Ishikawa (cell line): ENCODE data around the gene MKRN1.

ENCODE experiments used
- CEBPB ChIP-seq: IDR thresholded peaks from 2 replicates; pipeline ENCODE4 v1.6.1; 2012
- CREB1 ChIP-seq: IDR thresholded peaks from 2 replicates; pipeline ENCODE4 v1.6.1; 2012; ENCODE audit warnings: low read depth
- EGR1 ChIP-seq: IDR thresholded peaks from 2 replicates; pipeline ENCODE4 v1.6.1; 2012
- EP300 ChIP-seq: IDR thresholded peaks from 2 replicates; pipeline ENCODE4 v1.6.1; 2012; ENCODE audit warnings: borderline replicate concordance
- RAD21 ChIP-seq: IDR thresholded peaks from 2 replicates; pipeline ENCODE4 v1.6.1; 2012; ENCODE audit warnings: low read depth
- TAF1 ChIP-seq: IDR thresholded peaks from 2 replicates; pipeline ENCODE4 v1.6.1; 2012; ENCODE audit warnings: low read depth, mild to moderate bottlenecking
- TEAD4 ChIP-seq: IDR thresholded peaks from 2 replicates; pipeline ENCODE4 v1.6.1; 2012
- ZBTB7A ChIP-seq: IDR thresholded peaks from 2 replicates; pipeline ENCODE4 v1.6.1; 2012; ENCODE audit warnings: low read depth
- TF ChIP-seq, protein P1 (sequence below): IDR thresholded peaks from 2 replicates; pipeline ENCODE4 v1.6.1; 2012
- TF ChIP-seq, protein P2 (sequence below): IDR thresholded peaks from 2 replicates; pipeline ENCODE4 v1.6.1; 2012; ENCODE audit warnings: low read depth, mild to moderate bottlenecking

DNA sequence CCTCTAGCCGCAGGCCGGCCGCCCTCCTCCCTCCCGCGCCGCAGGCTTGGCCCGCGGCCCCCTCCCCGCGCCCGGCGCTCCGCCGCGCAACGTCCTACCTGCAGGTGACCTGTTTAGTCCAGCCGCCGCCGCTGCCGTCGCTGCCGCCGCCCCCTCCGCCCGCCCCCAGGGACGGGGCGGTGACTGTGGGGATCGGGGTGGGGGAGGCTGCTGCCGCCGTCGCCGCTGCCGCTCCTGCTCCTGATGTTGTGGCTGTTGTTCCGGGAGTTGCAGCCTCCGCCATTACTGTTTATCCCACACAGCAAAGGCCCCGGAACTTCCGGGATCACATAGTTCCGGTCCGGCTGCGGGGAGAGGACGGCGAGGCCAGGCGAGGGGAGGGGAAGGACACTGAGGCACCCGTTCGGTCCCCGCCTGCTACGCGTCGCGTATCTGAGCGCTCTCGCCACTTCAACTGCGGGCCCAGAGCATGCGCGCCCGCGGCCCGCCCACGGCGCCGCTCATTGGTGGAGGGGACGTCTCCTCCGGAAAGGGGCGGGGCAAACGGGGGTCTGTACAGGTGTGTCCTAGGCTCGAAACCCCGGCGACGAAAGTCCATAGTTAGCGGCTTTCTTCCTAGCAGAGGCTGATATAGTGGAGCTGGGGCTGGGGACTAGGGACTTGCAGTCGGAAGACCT, at the start of gene MKRN1:
- TF ChIP-seq CEBPB (no peak; the same call in 1 of the 2 replicates), RAD21 (no peak), CREB1 (peak; percentile 37; the same call in 1 of the 2 replicates), EP300 (no peak), EGR1 (no peak), TEAD4 (peak; percentile 59), TAF1 (peak; percentile 84; the same call in 1 of the 2 replicates), ZBTB7A (0 out of 2 replicates have a peak, but pooled peaks have one; percentile 8)
- TF ChIP-seq, protein P1, sequence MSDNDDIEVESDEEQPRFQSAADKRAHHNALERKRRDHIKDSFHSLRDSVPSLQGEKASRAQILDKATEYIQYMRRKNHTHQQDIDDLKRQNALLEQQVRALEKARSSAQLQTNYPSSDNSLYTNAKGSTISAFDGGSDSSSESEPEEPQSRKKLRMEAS = peak; percentile 95
- TF ChIP-seq, protein P2, sequence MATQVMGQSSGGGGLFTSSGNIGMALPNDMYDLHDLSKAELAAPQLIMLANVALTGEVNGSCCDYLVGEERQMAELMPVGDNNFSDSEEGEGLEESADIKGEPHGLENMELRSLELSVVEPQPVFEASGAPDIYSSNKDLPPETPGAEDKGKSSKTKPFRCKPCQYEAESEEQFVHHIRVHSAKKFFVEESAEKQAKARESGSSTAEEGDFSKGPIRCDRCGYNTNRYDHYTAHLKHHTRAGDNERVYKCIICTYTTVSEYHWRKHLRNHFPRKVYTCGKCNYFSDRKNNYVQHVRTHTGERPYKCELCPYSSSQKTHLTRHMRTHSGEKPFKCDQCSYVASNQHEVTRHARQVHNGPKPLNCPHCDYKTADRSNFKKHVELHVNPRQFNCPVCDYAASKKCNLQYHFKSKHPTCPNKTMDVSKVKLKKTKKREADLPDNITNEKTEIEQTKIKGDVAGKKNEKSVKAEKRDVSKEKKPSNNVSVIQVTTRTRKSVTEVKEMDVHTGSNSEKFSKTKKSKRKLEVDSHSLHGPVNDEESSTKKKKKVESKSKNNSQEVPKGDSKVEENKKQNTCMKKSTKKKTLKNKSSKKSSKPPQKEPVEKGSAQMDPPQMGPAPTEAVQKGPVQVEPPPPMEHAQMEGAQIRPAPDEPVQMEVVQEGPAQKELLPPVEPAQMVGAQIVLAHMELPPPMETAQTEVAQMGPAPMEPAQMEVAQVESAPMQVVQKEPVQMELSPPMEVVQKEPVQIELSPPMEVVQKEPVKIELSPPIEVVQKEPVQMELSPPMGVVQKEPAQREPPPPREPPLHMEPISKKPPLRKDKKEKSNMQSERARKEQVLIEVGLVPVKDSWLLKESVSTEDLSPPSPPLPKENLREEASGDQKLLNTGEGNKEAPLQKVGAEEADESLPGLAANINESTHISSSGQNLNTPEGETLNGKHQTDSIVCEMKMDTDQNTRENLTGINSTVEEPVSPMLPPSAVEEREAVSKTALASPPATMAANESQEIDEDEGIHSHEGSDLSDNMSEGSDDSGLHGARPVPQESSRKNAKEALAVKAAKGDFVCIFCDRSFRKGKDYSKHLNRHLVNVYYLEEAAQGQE = no peak
